HEK293 (cell line): ENCODE results near the gene SESN1.

Experiments used
- CTCF ChIA-PET: fragments of 350-600 bp; formaldehyde crosslinking; extraction: SDS; loops from one replicate; lab custom pipeline; 2021; ENCODE audit warnings: antibody characterized with exemption; lab: Yijun Ruan, JAX
- POLR2A ChIA-PET: fragments of 300-600 bp; formaldehyde crosslinking; extraction: SDS; loops from one replicate; lab custom pipeline; 2020; ENCODE audit warnings: antibody characterized with exemption, inconsistent platforms; lab: Yijun Ruan, JAX
- H3K27ac ChIP-seq: fragments of 200-500 bp; sonication (Bioruptor generic); 2 replicates; pipeline ENCODE4 v1.5.1; 2014; ENCODE audit warnings: low read depth, low read length, control low read depth, inconsistent platforms; ENCODE audit errors: extremely low read depth
- H3K36me3 ChIP-seq, 2 experiments: fragments of 200-500 bp in 1 of 2; sonication (Bioruptor generic) in 1 of 2; 1 replicate in 1 of 2; 2 replicates in 1 of 2; pipeline ENCODE4 v1.5.1; 2014 to 2017; ENCODE audit warnings: inconsistent platforms in 2 of 2, low read length in 2 of 2; ENCODE audit not compliant: control insufficient read depth in 2 of 2, insufficient read depth in 1 of 2
- H3K4me1 ChIP-seq: fragments of 200-500 bp; sonication (Bioruptor generic); 2 replicates; pipeline ENCODE4 v1.5.1; 2014; ENCODE audit warnings: mild to moderate bottlenecking, low read length, inconsistent platforms; ENCODE audit not compliant: control insufficient read depth, insufficient read depth
- H3K4me3 ChIP-seq: 2 replicates; pipeline ENCODE4 v1.5.1; 2011; ENCODE audit warnings: low read depth, mild to moderate bottlenecking, control low read depth, low read length, moderate library complexity
- H3K9me3 ChIP-seq: fragments of 200-500 bp; sonication (Bioruptor generic); 2 replicates; pipeline ENCODE4 v1.5.1; 2014; ENCODE audit warnings: low read depth, low read length, inconsistent platforms; ENCODE audit not compliant: control insufficient read depth, insufficient read depth
- HOXA7 ChIP-seq: sonication (generic); formaldehyde crosslinking; IDR thresholded peaks from 2 replicates; pipeline ENCODE4 v1.8.1; 2022; ENCODE audit warnings: missing genetic modification reagents, borderline replicate concordance
- KLF16 ChIP-seq: fragments of 450-650 bp; formaldehyde crosslinking; IDR thresholded peaks from 2 replicates; pipeline ENCODE4 v1.5.1; 2017; ENCODE audit warnings: missing biosample characterization, missing genetic modification characterization
- KLF7 ChIP-seq: fragments of 450-650 bp; formaldehyde crosslinking; IDR thresholded peaks from 2 replicates; pipeline ENCODE4 v1.5.1; 2016; ENCODE audit warnings: missing biosample characterization, missing genetic modification characterization, borderline replicate concordance
- SALL2 ChIP-seq: fragments of 450-650 bp; formaldehyde crosslinking; IDR thresholded peaks from 2 replicates; pipeline ENCODE4 v1.5.0; 2017; ENCODE audit warnings: missing biosample characterization, mild to moderate bottlenecking, missing genetic modification characterization, borderline replicate concordance
- SCRT2 ChIP-seq: fragments of 450-650 bp; formaldehyde crosslinking; IDR thresholded peaks from 2 replicates; pipeline ENCODE4 v1.5.1; 2016; ENCODE audit warnings: missing biosample characterization, missing genetic modification characterization
- SP7 ChIP-seq: fragments of 450-650 bp; formaldehyde crosslinking; IDR thresholded peaks from 2 replicates; pipeline ENCODE4 v1.5.1; 2016; ENCODE audit warnings: missing biosample characterization, missing genetic modification characterization
- TRIM28 ChIP-seq: IDR thresholded peaks from 2 replicates; pipeline ENCODE4 v1.6.1; 2011; ENCODE audit warnings: low read length, control low read depth, borderline replicate concordance
- ZBTB17 ChIP-seq: fragments of 450-650 bp; formaldehyde crosslinking; IDR thresholded peaks from 2 replicates; pipeline ENCODE4 v1.5.1; 2016; ENCODE audit warnings: missing biosample characterization, missing genetic modification characterization
- ZBTB7A ChIP-seq: fragments of 450-650 bp; formaldehyde crosslinking; IDR thresholded peaks from 2 replicates; pipeline ENCODE4 v1.5.1; 2016; ENCODE audit warnings: low read depth, missing biosample characterization, missing genetic modification characterization
- ZNF148 ChIP-seq: fragments of 450-650 bp; formaldehyde crosslinking; IDR thresholded peaks from 2 replicates; pipeline ENCODE4 v1.5.0; 2017; ENCODE audit warnings: missing biosample characterization, missing genetic modification characterization, borderline replicate concordance
- ZNF18 ChIP-seq: fragments of 450-650 bp; formaldehyde crosslinking; IDR thresholded peaks from 2 replicates; pipeline ENCODE4 v1.5.1; 2016; ENCODE audit warnings: missing biosample characterization, missing genetic modification characterization
- ZNF221 ChIP-seq: fragments of 450-650 bp; formaldehyde crosslinking; IDR thresholded peaks from 2 replicates; pipeline ENCODE4 v1.5.1; 2017; ENCODE audit warnings: missing biosample characterization, missing genetic modification characterization, borderline replicate concordance
- ZNF362 ChIP-seq: fragments of 450-650 bp; formaldehyde crosslinking; IDR thresholded peaks from 2 replicates; pipeline ENCODE4 v1.5.1; 2016; ENCODE audit warnings: missing biosample characterization, missing genetic modification characterization
- ZNF416 ChIP-seq: fragments of 450-650 bp; formaldehyde crosslinking; IDR thresholded peaks from 2 replicates; pipeline ENCODE4 v1.5.1; 2016; ENCODE audit warnings: missing biosample characterization, missing genetic modification characterization
- ZNF488 ChIP-seq: fragments of 450-650 bp; formaldehyde crosslinking; IDR thresholded peaks from 2 replicates; pipeline ENCODE4 v1.5.1; 2016; ENCODE audit warnings: missing biosample characterization, missing genetic modification characterization
- ZNF776 ChIP-seq: fragments of 450-650 bp; formaldehyde crosslinking; IDR thresholded peaks from 2 replicates; pipeline ENCODE4 v1.5.0; 2017; ENCODE audit warnings: missing biosample characterization, missing genetic modification characterization, borderline replicate concordance
- ZSCAN18 ChIP-seq: fragments of 450-650 bp; formaldehyde crosslinking; IDR thresholded peaks from 2 replicates; pipeline ENCODE4 v1.5.1; 2016; ENCODE audit warnings: missing biosample characterization, missing genetic modification characterization

Gene SESN1

GRCh38 chr6:108941859-108942258 lies 152.8 kb downstream of the SESN1 start:
- Histone ChIP-seq H3K4me1 (peaks cover 3% of the 10 kb centered on the region), H3K27ac (no peak overlapping the region), H3K36me3 (no peaks in the 10 kb centered on the region), H3K9me3 (no peaks in the 10 kb centered on the region), H3K4me3 (no peak overlapping the region)
- TF ChIP-seq ZNF416 (tag by site-specific recombination) = no peak
- no peak for TF ChIP-seq KLF16
- TF ChIP-seq HOXA7 (CRISPR knock-in tag) = no peak
- TF ChIP-seq TRIM28 = no peak
- TF ChIP-seq ZBTB7A (tag by site-specific recombination) = no peak
- TF ChIP-seq ZSCAN18 (tag by site-specific recombination) = no peak
- TF ChIP-seq ZNF18 (tag by site-specific recombination) = no peak
- TF ChIP-seq SP7 (tag by site-specific recombination) = no peak
- TF ChIP-seq KLF7 (tag by site-specific recombination) = no peak
- TF ChIP-seq ZNF362 (tag by site-specific recombination) = no peak
- ChIA-PET POLR2A (no interaction called here), CTCF (interaction anchor here (1.1 kb wide), 1 partner anchor 27 kb away, joined by 4 read pairs; no protein-coding TSS in a partner anchor)

- ChIA-PET POLR2A (interaction anchor here (1.5 kb wide), 1 partner anchor 25 kb away, joined by 3 read pairs; no protein-coding TSS in a partner anchor), CTCF (interaction anchor here (0.6 to 1.3 kb wide), 4 partner anchors 16 to 964 kb away, joined by 3 to 4 read pairs (median 4); no protein-coding TSS in a partner anchor)
- no peak for TF ChIP-seq SCRT2 (tag by site-specific recombination)
- TF ChIP-seq ZNF776 (tag by site-specific recombination) = no peak
- TF ChIP-seq SALL2 (tag by site-specific recombination) = no peak
- TF ChIP-seq ZNF148 (tag by site-specific recombination) = no peak
- no peak for TF ChIP-seq ZBTB17 (tag by site-specific recombination)
- TF ChIP-seq ZNF221 = no peak
- TF ChIP-seq ZNF488 (tag by site-specific recombination) = no peak
- no peaks in the 10 kb centered on the region for H3K9me3 ChIP-seq
- H3K36me3 ChIP-seq = no peaks in the 10 kb centered on the region
- no peak overlapping the region for H3K27ac ChIP-seq
- no peak overlapping the region for H3K4me3 ChIP-seq
- peaks cover 3% of the 10 kb centered on the region; the same call in 1 of the 2 replicates for H3K4me1 ChIP-seq
These were observed 153.4 kb downstream of the SESN1 start for GRCh38 chr6:108941281-108941680.
